Measurements from ENCODE around the gene MGMT.

Gene MGMT

DNA sequence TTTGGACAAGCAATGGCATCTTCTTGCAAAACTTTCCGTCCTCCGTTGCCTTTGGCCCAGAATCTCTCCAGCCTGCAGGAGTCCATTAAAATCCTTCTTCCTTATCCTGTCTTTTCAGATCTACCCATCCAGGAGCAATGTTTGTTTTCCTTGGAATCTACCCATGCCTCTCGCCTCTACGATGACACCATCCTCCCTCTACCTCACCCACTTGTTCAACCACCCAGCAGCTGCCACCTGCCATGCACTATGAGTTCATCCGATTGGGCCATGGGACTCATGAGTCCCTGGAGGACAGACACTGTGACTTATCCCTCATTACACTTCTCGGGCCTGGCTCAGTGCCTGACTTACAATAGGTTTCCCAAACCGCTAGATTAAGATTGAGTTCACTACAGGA, 26.8 kb upstream of the MGMT start:
- Histone ChIP-seq H3K79me2 (ENCODE audit: low read length) (no peaks in the 10 kb centered on the region), H3K27ac (ENCODE audit: low read length) (no peak overlapping the region), H3K4me1 (ENCODE audit: low read length) (no peaks in the 10 kb centered on the region), H3K27me3 (replicated peaks; ENCODE audit: insufficient read depth, low read length) (no peaks in the 10 kb centered on the region), H3F3A (ENCODE audit: insufficient read depth, low read length) (no peaks in the 10 kb centered on the region), H3K9me3 (replicated peaks; ENCODE audit: insufficient read depth, low read length) (no peaks in the 10 kb centered on the region), H2AFZ (ENCODE audit: low read length) (no peak overlapping the region), H4K20me1 (ENCODE audit: insufficient read depth, low read length) (no peaks in the 10 kb centered on the region), H3K4me2 (ENCODE audit: low read depth, low read length) (no peak overlapping the region), H3K9me2 (replicated peaks; ENCODE audit: insufficient read depth, low read length) (no peaks in the 10 kb centered on the region), H3K9ac (ENCODE audit: low read length) (no peak overlapping the region), H3K4me3 (ENCODE audit: low read length) (no peak overlapping the region), H3K36me3 (replicated peaks; ENCODE audit: insufficient read depth, low read length) (no peaks in the 10 kb centered on the region)
- TF ChIP-seq EZH2phosphoT487 (IDR thresholded peaks at IDR 0.05; ENCODE audit: low read length) (no peak), EZH2 (optimal IDR thresholded peaks at IDR 0.05; ENCODE audit: low read depth, low read length) (no peak)
- TF ChIP-seq, protein P1, sequence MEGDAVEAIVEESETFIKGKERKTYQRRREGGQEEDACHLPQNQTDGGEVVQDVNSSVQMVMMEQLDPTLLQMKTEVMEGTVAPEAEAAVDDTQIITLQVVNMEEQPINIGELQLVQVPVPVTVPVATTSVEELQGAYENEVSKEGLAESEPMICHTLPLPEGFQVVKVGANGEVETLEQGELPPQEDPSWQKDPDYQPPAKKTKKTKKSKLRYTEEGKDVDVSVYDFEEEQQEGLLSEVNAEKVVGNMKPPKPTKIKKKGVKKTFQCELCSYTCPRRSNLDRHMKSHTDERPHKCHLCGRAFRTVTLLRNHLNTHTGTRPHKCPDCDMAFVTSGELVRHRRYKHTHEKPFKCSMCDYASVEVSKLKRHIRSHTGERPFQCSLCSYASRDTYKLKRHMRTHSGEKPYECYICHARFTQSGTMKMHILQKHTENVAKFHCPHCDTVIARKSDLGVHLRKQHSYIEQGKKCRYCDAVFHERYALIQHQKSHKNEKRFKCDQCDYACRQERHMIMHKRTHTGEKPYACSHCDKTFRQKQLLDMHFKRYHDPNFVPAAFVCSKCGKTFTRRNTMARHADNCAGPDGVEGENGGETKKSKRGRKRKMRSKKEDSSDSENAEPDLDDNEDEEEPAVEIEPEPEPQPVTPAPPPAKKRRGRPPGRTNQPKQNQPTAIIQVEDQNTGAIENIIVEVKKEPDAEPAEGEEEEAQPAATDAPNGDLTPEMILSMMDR (IDR thresholded peaks at IDR 0.05; ENCODE audit: low read length) = no peak
- DNase-seq = no peak

- Histone ChIP-seq H3K9me3 (replicated peaks; ENCODE audit: insufficient read depth, low read length) (no peaks in the 10 kb centered on the region), H3F3A (ENCODE audit: insufficient read depth, low read length) (no peaks in the 10 kb centered on the region), H3K9ac (ENCODE audit: low read length) (no peak overlapping the region), H3K4me2 (ENCODE audit: low read depth, low read length) (no peak overlapping the region), H2AFZ (ENCODE audit: low read length) (no peak overlapping the region), H4K20me1 (ENCODE audit: insufficient read depth, low read length) (no peaks in the 10 kb centered on the region), H3K27me3 (replicated peaks; ENCODE audit: insufficient read depth, low read length) (no peaks in the 10 kb centered on the region), H3K27ac (ENCODE audit: low read length) (no peak overlapping the region), H3K9me2 (replicated peaks; ENCODE audit: insufficient read depth, low read length) (no peaks in the 10 kb centered on the region), H3K4me1 (ENCODE audit: low read length) (no peaks in the 10 kb centered on the region), H3K4me3 (ENCODE audit: low read length) (no peak overlapping the region), H3K79me2 (ENCODE audit: low read length) (no peaks in the 10 kb centered on the region), H3K36me3 (replicated peaks; ENCODE audit: insufficient read depth, low read length) (no peaks in the 10 kb centered on the region)
- TF ChIP-seq EZH2phosphoT487 (IDR thresholded peaks at IDR 0.05; ENCODE audit: low read length) (no peak), EZH2 (optimal IDR thresholded peaks at IDR 0.05; ENCODE audit: low read depth, low read length) (no peak)
- TF ChIP-seq, protein P1 (IDR thresholded peaks at IDR 0.05; ENCODE audit: low read length) = no peak
- DNase-seq = no peak
Measured at GRCh38 chr10:129440722-129441316, 26.2 kb upstream of the MGMT start.

- no peaks in the 10 kb centered on the region for H3K4me1 ChIP-seq (ENCODE audit: low read length)
- no peak overlapping the region for H3K4me3 ChIP-seq (ENCODE audit: low read length)
- H3K9me3 ChIP-seq (replicated peaks; ENCODE audit: insufficient read depth, low read length) = no peaks in the 10 kb centered on the region
- no peaks in the 10 kb centered on the region for H3K27me3 ChIP-seq (replicated peaks; ENCODE audit: insufficient read depth, low read length)
- H3K9ac ChIP-seq (ENCODE audit: low read length) = no peak overlapping the region
- no peaks in the 10 kb centered on the region for H3K79me2 ChIP-seq (ENCODE audit: low read length)
- no peak for DNase-seq
- H3K36me3 ChIP-seq (replicated peaks; ENCODE audit: insufficient read depth, low read length) = no peaks in the 10 kb centered on the region
- H3K9me2 ChIP-seq (replicated peaks; ENCODE audit: insufficient read depth, low read length) = no peaks in the 10 kb centered on the region
- H3K27ac ChIP-seq (ENCODE audit: low read length) = no peak overlapping the region
- no peak overlapping the region for H3K4me2 ChIP-seq (ENCODE audit: low read depth, low read length)
- TF ChIP-seq, protein P1 (IDR thresholded peaks at IDR 0.05; ENCODE audit: low read length) = no peak
- TF ChIP-seq EZH2phosphoT487 (IDR thresholded peaks at IDR 0.05; ENCODE audit: low read length) (no peak), EZH2 (optimal IDR thresholded peaks at IDR 0.05; ENCODE audit: low read depth, low read length) (no peak)
- no peaks in the 10 kb centered on the region for H3F3A ChIP-seq (ENCODE audit: insufficient read depth, low read length)
- no peaks in the 10 kb centered on the region for H4K20me1 ChIP-seq (ENCODE audit: insufficient read depth, low read length)
- H2AFZ ChIP-seq (ENCODE audit: low read length) = no peak overlapping the region
Measured at GRCh38 chr10:129441372-129442009, 25.6 kb upstream of the MGMT start.
